ENCODE data around the gene CTDNEP1. TPM values are rescaled to one million over a fixed set of nuclear protein-coding genes. Genes with fewer than 3 reads are reported as not detected.

Gene CTDNEP1
- total and polyA plus RNA-seq, 2 donors, result 40.0 to 89.2 TPM

DNA sequence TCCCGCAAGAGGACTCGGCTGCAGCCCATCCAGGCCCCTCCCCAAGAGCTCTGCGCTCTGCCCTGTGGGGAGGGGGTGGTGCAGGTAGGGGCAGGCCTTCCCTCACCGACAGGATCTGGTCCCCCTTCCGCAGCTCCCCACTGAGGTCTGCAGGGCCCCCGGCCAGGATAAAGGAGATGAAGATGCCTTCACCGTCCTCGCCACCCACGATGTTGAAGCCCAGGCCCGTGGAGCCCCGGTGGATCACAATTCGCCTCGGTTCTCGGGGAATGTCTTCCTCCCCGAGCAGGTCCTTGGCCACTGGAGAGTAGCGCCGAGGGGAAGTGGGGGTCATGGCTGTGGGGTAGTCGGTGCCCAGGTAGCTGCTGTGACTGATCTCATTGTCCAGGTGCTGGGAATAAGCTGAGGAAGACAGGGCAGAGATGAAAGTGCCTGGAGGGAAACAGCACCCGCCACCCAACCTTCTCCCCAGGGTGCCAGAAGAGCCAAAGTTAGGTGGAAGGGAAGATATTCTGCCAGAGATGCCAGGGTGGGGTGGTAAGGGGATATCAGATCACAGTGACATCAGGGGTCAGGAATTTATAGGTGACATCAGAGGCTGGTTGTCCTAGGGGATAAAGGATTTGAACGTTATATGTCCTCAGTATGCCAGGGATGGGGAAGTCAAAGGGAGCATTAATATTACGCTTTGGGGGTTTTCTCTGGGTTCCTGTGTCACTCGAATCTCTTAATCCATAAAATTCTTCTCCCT lies 54.7 kb downstream of the CTDNEP1 start:
- Histone ChIP-seq H3K4me3 (ENCODE audit: low read depth, low read length) (no peak overlapping the region), H3K4me1 (ENCODE audit: insufficient read depth) (no peaks in the 10 kb centered on the region), H3K36me3 (ENCODE audit: insufficient read depth) (no peaks in the 10 kb centered on the region), H3K27ac (ENCODE audit: low read depth) (no peak overlapping the region)
- no peak for DNase-seq (ENCODE audit: extremely low spot score)
- WGBS, result 89% methylated on average over 22 of the region's 22 CpGs

GRCh38 chr17:7195971-7196370 lies 55.6 kb downstream of the CTDNEP1 start:
- no peak for DNase-seq (ENCODE audit: extremely low spot score)
- Histone ChIP-seq H3K27ac (ENCODE audit: low read depth) (no peak overlapping the region), H3K4me3 (ENCODE audit: low read depth, low read length) (no peak overlapping the region), H3K36me3 (ENCODE audit: insufficient read depth) (no peaks in the 10 kb centered on the region), H3K4me1 (ENCODE audit: insufficient read depth) (no peaks in the 10 kb centered on the region)
- 95% methylated on average over 12 of the region's 12 CpGs for WGBS

Small RNAs within 50 kb of the gene (small RNA-seq; reads per million reads assigned to genes)
- 17.4 reads per million, percentile 95 among the genes with 10 or more reads in this experiment for gene MIR324
- not detected for gene RF00019

Other genes with a start within 250 kb of the CTDNEP1 start
Only the 30 nearest of the 35 such genes appear.
- gene SLC16A13, start 215.7 kb downstream of the CTDNEP1 start, total RNA-seq, result 0.37 TPM
- 1.5 TPM for gene SLC16A13, start 215.7 kb downstream of the CTDNEP1 start, polyA plus RNA-seq
- not detected for gene SLC16A11, start 207.6 kb downstream of the CTDNEP1 start, total RNA-seq
- 1.5 TPM for gene SLC16A11, start 207.6 kb downstream of the CTDNEP1 start, polyA plus RNA-seq
- 5.0 TPM for gene CLEC10A, start 171.5 kb downstream of the CTDNEP1 start, total RNA-seq
- gene CLEC10A, start 171.5 kb downstream of the CTDNEP1 start, polyA plus RNA-seq, result 18.8 TPM
- not detected for gene ASGR2, start 136.9 kb downstream of the CTDNEP1 start, total RNA-seq
- gene ASGR2, start 136.9 kb downstream of the CTDNEP1 start, polyA plus RNA-seq, result 1.7 TPM
- 1.7 TPM for gene ASGR1, start 72.4 kb downstream of the CTDNEP1 start, total RNA-seq
- gene ASGR1, start 72.4 kb downstream of the CTDNEP1 start, polyA plus RNA-seq, result 1.6 TPM
- gene DLG4, start 31.9 kb downstream of the CTDNEP1 start, total RNA-seq, result 19.4 TPM
- gene DLG4, start 31.9 kb downstream of the CTDNEP1 start, polyA plus RNA-seq, result 17.1 TPM
- 130 TPM for gene ACADVL, start 31.8 kb downstream of the CTDNEP1 start, total RNA-seq
- 314 TPM for gene ACADVL, start 31.8 kb downstream of the CTDNEP1 start, polyA plus RNA-seq
- 45.5 TPM for gene DVL2, start 17.2 kb downstream of the CTDNEP1 start, total RNA-seq
- gene DVL2, start 17.2 kb downstream of the CTDNEP1 start, polyA plus RNA-seq, result 41.5 TPM
- gene PHF23, start 12.3 kb downstream of the CTDNEP1 start, total RNA-seq, result 18.8 TPM
- 39.0 TPM for gene PHF23, start 12.3 kb downstream of the CTDNEP1 start, polyA plus RNA-seq
- gene GABARAP, start 9.3 kb downstream of the CTDNEP1 start, total RNA-seq, result 246 TPM
- 681 TPM for gene GABARAP, start 9.3 kb downstream of the CTDNEP1 start, polyA plus RNA-seq
- 17.7 TPM for gene ELP5, start 481 bp upstream of the CTDNEP1 start, total RNA-seq
- gene ELP5, start 481 bp upstream of the CTDNEP1 start, polyA plus RNA-seq, result 39.2 TPM
- 24.2 TPM for gene CLDN7, start 10.7 kb upstream of the CTDNEP1 start, total RNA-seq
- gene CLDN7, start 10.7 kb upstream of the CTDNEP1 start, polyA plus RNA-seq, result 34.4 TPM
- gene SLC2A4, start 30.0 kb upstream of the CTDNEP1 start, total RNA-seq, result 11.6 TPM
- 66.1 TPM for gene SLC2A4, start 30.0 kb upstream of the CTDNEP1 start, polyA plus RNA-seq
- gene YBX2, start 42.9 kb upstream of the CTDNEP1 start, total RNA-seq, result 0.37 TPM
- gene YBX2, start 42.9 kb upstream of the CTDNEP1 start, polyA plus RNA-seq, result 1.8 TPM
- 123 TPM for gene EIF5A, start 55.9 kb upstream of the CTDNEP1 start, total RNA-seq
- 348 TPM for gene EIF5A, start 55.9 kb upstream of the CTDNEP1 start, polyA plus RNA-seq
- 25.0 TPM for gene GPS2, start 63.6 kb upstream of the CTDNEP1 start, total RNA-seq
- 70.2 TPM for gene GPS2, start 63.6 kb upstream of the CTDNEP1 start, polyA plus RNA-seq
- gene NEURL4, start 77.6 kb upstream of the CTDNEP1 start, total RNA-seq, result 20.9 TPM
- 26.0 TPM for gene NEURL4, start 77.6 kb upstream of the CTDNEP1 start, polyA plus RNA-seq
- 1.5 TPM for gene ACAP1, start 84.8 kb upstream of the CTDNEP1 start, total RNA-seq
- 4.3 TPM for gene ACAP1, start 84.8 kb upstream of the CTDNEP1 start, polyA plus RNA-seq
- 3.9 TPM for gene KCTD11, start 100.4 kb upstream of the CTDNEP1 start, total RNA-seq
- 19.3 TPM for gene KCTD11, start 100.4 kb upstream of the CTDNEP1 start, polyA plus RNA-seq
- gene TMEM95, start 103.4 kb upstream of the CTDNEP1 start, total RNA-seq, result not detected
- gene TMEM95, start 103.4 kb upstream of the CTDNEP1 start, polyA plus RNA-seq, result not detected
- gene TNK1, start 129.4 kb upstream of the CTDNEP1 start, total RNA-seq, result 1.2 TPM
- 4.8 TPM for gene TNK1, start 129.4 kb upstream of the CTDNEP1 start, polyA plus RNA-seq
- gene PLSCR3, start 142.8 kb upstream of the CTDNEP1 start, total RNA-seq, result 14.4 TPM
- 56.3 TPM for gene PLSCR3, start 142.8 kb upstream of the CTDNEP1 start, polyA plus RNA-seq
- 76.2 TPM for gene TMEM256, start 152.4 kb upstream of the CTDNEP1 start, total RNA-seq
- 113 TPM for gene TMEM256, start 152.4 kb upstream of the CTDNEP1 start, polyA plus RNA-seq
- gene NLGN2, start 156.1 kb upstream of the CTDNEP1 start, total RNA-seq, result 8.5 TPM
- 40.9 TPM for gene NLGN2, start 156.1 kb upstream of the CTDNEP1 start, polyA plus RNA-seq
- not detected for gene SPEM1, start 168.6 kb upstream of the CTDNEP1 start, total RNA-seq
- gene SPEM1, start 168.6 kb upstream of the CTDNEP1 start, polyA plus RNA-seq, result not detected
- gene SPEM2, start 173.9 kb upstream of the CTDNEP1 start, total RNA-seq, result not detected
- not detected for gene SPEM2, start 173.9 kb upstream of the CTDNEP1 start, polyA plus RNA-seq
- gene SPEM3, start 177.1 kb upstream of the CTDNEP1 start, total RNA-seq, result not detected
- gene SPEM3, start 177.1 kb upstream of the CTDNEP1 start, polyA plus RNA-seq, result not detected
- 3.1 TPM for gene TMEM102, start 183.7 kb upstream of the CTDNEP1 start, total RNA-seq
- gene TMEM102, start 183.7 kb upstream of the CTDNEP1 start, polyA plus RNA-seq, result 4.0 TPM
- 2.1 TPM for gene FGF11, start 187.8 kb upstream of the CTDNEP1 start, total RNA-seq
- gene FGF11, start 187.8 kb upstream of the CTDNEP1 start, polyA plus RNA-seq, result 0.95 TPM
- 10.7 TPM for gene CHRNB1, start 193.3 kb upstream of the CTDNEP1 start, total RNA-seq
- gene CHRNB1, start 193.3 kb upstream of the CTDNEP1 start, polyA plus RNA-seq, result 15.4 TPM

Data from urinary bladder (tissue), 4 donors.